ENCODE measurements around the gene SCN5A.

SCN5A gene

GRCh38 chr3:38556640-38557358, 92.7 kb downstream of the SCN5A start:
- FAIRE-seq, result no peak

GRCh38 chr3:38555926-38556325, 93.6 kb downstream of the SCN5A start:
- FAIRE-seq, result no peak

DNA sequence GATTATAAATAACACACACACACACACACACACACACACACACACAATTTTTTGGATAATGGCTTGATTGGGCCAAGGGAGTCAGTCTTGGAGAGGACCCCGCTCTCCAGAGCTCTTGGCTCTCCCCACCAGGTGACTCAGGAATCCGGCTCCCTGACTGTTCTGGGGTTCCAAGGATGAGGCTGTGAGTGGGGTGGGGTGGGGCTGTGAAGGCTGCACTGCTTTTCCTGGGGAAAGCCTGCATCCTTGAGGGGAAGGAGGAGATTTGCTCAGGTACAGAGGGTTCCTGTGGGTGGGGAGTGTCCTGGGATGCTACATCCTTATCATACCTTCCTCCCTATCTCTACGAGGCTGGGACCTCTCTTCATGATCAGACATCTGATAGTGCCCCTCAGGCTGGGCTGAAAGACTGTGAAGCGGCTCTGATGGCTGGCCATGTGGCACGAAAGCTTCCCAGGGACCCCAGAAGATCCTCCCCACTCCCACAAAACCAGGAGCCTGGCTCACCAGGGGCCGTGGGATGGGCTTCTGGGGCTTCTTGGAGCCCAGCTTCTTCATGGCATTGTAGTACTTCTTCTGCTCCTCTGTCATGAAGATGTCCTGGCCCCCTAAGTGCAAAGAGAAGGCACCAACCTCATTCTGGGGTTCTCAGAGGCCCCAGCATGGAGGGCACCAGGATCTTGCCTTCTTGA, 94.2 kb downstream of the SCN5A start:
- no peak for FAIRE-seq

GRCh38 chr3:38554127-38554827, 95.2 kb downstream of the SCN5A start:
- FAIRE-seq, result no peak

- no peak for FAIRE-seq
These were observed 96.4 kb downstream of the SCN5A start for GRCh38 chr3:38553071-38553470.

DNA sequence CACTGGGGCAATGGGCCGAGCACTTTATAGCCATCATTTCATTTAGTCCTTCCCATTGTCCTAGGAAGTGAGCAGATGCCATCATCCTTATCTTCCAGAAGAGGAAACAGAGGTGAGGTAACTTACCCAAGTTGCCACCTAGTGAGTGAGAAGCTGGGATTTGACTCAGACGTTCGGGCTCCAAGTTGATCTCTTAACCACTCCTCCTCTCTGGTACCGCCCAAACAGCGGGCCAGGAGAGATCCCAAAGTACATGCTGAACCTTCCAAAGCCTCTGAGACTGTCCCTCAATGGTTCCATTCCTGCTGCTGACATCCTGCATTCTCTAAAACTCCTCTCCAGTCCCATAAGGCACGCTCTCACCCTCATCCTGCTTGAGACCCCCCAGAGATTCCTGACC, 97.1 kb downstream of the SCN5A start:
- FAIRE-seq, result no peak

DNA sequence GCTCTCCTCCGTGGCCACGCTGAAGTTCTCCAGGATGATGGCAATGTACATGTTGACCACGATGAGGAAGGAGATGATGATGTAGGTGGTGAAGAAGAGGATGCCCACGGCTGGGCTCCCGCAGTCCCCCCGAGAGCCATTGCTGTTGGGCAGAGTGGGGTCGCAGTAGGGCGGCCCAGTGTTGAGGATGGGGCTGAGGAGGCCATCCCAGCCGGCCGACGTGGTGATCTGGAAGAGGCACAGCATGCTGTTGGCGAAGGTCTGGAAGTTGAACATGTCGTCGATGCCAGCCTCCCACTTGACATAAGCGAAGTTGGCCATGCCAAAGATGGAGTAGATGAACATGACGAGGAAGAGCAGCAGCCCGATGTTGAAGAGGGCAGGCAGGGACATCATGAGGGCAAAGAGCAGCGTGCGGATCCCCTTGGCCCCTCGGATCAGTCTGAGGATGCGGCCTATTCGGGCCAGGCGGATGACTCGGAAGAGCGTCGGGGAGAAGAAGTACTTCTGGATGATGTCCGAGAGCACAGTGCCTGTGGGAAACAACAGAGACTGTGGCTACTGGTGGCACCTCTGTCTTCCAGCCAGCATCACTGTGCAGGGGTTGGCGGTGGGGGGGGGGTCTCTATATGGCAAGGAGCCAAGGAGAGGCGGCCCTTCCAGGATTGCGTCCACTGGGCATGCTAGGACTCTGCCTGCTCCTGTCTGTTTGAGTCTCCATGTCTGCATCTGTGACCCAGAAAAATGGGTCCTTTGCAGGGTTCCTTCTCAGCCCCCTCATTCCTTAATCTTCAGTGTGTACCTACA, 98.3 kb downstream of the SCN5A start:
- no peak for FAIRE-seq

DNA sequence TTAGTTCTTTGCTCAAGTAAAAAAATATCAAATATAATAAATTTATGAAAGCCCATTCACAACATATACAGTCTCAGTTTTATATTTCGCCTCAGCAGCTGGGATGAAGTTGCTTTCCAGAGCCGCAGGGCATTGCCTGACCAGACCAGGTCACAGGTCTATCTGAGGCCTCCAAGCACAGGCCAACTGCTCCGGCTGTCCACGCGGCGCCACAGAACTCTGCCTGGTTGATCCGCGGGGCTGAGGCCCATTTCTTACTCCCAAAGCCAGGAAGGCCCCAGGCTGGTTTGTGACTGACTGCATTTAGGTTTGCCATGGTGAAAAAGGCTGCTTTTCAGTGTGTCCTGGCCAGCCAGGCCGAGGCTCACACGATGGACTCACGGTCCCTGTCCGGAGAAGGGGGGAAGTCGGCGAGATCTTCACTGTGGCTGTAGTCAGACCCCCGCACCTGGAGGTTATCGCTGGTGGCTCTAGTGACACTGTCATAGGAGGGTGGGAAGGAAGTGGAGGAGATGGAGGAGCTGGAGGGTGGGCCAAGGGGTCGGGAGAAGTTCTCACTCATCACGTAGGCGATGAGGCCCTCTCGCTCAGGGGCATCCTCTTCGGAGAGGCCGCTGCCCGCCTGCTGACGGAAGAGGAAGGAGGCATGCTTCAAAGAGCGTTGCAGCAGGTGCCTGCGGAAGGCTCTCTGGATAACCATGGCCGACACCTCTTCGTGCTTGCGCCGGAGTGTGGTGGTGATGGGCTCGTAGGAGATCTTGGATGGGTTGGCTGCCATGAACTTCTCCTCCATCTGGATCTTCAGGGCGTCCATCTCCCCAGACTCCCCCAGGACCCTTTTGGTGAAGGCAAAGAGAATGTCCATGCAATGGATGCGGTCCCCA, 99.3 kb downstream of the SCN5A start:
- no peak for FAIRE-seq

DNA sequence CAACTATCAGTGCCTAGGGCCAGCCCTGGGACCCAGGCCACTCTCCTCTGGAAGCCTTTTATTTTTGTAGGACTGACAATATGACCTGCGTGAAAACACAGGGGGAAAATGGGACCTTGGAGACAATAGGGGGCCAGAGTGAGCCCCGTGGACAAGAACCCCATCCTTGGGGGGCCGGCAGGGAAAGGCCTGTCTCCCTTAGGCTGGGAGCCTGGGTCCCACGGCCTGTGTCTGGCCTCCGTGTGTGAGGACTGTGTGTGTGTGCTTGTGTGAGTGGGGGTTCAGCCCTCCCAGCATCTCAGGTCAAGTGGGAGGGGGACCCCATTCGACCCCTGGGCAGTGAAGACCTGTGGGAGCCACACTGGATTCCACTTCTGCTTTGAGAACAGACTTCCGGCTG, 100.0 kb downstream of the SCN5A start:
- FAIRE-seq, result no peak

GRCh38 chr3:38549082-38549481, 100.4 kb downstream of the SCN5A start:
- FAIRE-seq, result no peak

GRCh38 chr3:38548154-38548931, 101.1 kb downstream of the SCN5A start:
- no peak for FAIRE-seq

GRCh38 chr3:38545983-38546382, 103.5 kb downstream of the SCN5A start:
- FAIRE-seq, result no peak

DNA sequence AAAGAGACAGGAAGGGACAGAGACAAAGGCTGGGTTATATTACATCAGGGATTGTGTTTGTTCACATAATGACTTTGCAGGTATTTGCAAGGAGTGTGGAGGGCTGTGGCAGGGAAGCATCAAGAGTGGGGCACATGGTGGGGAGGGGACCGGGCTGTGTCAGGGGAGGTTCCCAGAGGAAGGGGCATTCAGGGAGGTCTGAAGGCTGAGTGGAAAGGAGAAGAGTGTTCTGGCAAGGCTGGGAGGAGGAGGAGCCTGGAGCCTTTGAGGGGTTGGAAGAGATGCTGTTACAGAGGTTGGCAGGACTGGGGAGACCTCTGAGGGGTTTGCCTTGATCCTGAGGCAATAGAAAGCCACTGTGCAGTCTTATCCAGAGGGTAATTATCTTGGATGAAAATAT, 103.9 kb downstream of the SCN5A start:
- no peak for FAIRE-seq

DNA sequence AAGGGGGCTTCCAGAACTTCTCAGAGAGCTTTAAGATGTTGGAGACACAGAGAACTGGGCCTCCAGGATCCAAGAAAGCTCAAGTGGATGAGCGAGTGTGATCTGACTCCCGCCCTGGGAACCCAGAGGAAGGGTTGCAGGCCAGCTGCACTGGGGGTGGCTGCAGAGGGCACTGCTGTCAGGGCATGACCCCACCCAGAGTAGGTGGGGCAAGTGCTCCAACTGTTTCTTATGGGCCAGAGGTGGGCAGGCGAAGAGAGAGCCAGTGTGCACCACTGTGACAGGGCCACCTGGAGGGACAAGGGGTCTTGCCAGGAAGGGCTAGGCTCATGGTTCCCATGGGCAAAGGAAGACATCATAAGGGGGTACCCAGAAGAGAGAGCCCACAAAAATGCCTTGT, 104.6 kb downstream of the SCN5A start:
- no peak for FAIRE-seq

DNA sequence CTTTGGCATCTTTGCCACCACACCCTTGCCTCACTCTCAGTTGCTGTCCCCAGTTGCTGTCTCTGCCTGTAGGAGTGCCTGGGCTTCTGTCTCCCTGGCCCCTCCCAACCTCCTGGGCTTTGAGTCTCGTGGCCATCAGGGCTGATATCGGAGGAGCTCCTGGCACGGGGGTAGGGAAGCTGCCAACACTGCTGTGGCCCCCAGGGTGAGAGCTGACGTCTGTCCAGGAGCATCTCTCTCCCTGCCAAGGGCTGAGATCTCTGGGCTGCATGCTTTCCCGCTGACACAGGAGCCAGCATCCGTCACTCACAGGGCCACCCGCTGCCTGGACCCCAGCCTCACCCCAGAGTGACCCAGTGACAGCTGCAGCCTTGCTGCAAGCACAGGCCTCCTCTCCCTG, 105.9 kb downstream of the SCN5A start:
- no peak for FAIRE-seq

GRCh38 chr3:38542401-38543298, 106.8 kb downstream of the SCN5A start:
- FAIRE-seq, result no peak

DNA sequence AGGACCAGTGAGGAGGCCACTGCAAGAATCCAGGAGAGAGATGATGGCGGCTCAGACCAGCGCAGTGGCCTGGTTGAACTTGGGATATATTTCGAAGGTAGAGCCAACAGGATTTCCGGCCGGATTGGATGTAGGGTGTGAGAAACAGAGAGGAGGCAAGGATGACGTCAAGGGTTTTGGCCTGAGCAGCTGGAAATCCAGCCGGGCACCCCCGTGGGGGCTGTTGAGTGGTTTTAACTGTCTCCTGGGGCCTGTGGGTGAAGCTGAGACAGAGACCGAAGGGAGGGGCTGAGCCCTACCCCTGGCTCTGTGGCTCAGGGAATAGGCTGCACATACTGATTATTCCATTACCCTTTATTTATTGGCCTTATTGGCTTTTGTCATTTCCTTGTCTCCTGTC, 107.7 kb downstream of the SCN5A start:
- FAIRE-seq, result no peak

GRCh38 chr3:38538773-38539353, 110.6 kb downstream of the SCN5A start:
- no peak for FAIRE-seq

DNA sequence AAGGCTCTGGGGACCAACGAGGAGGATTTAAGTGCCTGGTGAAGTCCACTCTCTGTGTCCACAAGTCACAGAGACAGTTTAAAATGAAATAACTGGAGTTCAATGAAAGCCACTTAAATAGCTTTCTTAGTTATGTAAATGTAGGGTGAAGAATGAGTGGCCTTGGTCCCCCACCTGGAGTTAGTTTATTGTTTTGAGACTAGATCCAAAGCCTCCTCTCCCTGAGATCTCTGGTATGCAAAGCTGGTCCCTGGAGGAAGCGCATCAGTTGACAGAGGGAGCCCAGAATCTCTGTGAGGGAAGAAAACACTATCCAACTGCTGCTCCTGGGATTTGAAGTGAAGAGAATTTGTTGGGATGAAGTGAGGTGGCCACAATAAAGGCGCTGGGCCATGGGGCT, 112.8 kb downstream of the SCN5A start:
- FAIRE-seq, result no peak

GRCh38 chr3:38534604-38535003, 114.9 kb downstream of the SCN5A start:
- FAIRE-seq, result no peak
